ENCODE results near the gene ECT2L. TPM values are rescaled to one million over a fixed set of nuclear protein-coding genes. Genes with fewer than 3 reads are reported as not detected.

Gene ECT2L
- total RNA-seq, 1 donor from 2014 or later, result not detected

DNA sequence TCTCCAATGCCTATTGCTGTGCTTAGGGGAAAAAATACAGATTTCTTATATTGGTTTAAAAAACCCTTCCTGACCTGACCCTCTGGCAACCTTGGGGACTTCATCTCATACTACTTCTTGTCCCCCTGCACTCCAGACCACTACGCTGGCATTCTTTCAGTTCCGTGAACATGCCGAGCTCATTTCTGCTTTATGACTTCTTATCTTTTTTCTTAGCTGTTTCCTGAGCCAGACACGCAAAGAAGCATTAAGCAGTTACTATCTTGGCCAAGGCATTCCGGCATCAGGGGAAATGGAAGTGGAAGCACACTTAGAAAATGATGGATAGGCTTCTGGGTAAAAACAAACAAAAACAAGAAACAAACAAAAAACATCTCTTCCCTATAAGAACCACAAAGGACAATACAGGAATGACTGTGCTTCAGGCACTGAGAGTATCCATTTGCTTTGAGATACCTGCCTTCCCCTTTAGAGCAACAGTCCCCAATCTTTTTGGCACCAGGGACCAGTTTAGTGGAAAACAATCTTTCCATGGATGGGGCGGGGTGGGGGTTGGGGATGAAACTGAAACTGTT lies 26.7 kb upstream of the ECT2L start:
- Mint-ChIP-seq H3K27me3 (ENCODE audit: low read depth) (no peaks in the 10 kb centered on the region), H3K9me3 (no peaks in the 10 kb centered on the region)
- no peak for DNase-seq (ENCODE audit: low read depth, low spot score)

DNA sequence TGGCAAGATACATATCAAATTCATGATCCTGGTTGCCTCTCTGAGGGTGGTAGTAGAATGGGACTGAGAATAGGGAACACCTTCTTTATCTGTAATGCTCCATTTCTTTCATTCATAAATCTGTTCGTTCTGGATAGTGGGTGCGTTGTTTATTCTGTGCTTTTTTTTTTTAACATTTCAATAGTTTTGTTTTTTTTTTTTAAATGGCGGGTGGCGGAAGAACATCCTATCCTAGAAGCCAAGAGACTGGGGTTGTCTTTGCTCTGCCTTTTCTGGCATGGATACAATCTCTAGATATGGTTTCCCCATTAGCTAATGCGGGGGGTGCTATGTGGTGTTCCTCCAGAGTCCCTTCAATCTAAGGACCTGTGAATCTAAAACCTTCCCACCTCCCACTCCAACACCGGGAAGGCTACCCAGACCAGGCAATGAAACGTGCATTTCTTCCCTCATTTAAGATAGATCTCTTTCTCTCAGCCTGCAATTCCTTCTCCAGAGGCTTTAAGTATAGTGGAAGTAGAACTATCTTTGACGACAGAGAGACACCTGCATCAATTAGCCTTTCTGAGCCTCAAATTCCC lies 23.2 kb upstream of the ECT2L start:
- TF ChIP-seq, protein P1, sequence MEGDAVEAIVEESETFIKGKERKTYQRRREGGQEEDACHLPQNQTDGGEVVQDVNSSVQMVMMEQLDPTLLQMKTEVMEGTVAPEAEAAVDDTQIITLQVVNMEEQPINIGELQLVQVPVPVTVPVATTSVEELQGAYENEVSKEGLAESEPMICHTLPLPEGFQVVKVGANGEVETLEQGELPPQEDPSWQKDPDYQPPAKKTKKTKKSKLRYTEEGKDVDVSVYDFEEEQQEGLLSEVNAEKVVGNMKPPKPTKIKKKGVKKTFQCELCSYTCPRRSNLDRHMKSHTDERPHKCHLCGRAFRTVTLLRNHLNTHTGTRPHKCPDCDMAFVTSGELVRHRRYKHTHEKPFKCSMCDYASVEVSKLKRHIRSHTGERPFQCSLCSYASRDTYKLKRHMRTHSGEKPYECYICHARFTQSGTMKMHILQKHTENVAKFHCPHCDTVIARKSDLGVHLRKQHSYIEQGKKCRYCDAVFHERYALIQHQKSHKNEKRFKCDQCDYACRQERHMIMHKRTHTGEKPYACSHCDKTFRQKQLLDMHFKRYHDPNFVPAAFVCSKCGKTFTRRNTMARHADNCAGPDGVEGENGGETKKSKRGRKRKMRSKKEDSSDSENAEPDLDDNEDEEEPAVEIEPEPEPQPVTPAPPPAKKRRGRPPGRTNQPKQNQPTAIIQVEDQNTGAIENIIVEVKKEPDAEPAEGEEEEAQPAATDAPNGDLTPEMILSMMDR (conservative IDR thresholded peaks at IDR 0.05), result no peak
- Mint-ChIP-seq H3K9me3 (no peaks in the 10 kb centered on the region), H3K4me1 (peaks cover 27% of the 10 kb centered on the region), H3K27ac (ENCODE audit: unreplicated experiment) (peak overlapping the region; percentile 100), H3K4me3 (peak overlapping the region; percentile 100), H3K27me3 (ENCODE audit: low read depth) (no peaks in the 10 kb centered on the region), H3K36me3 (ENCODE audit: low read depth) (no peaks in the 10 kb centered on the region)
- peak; percentile 3 for DNase-seq (ENCODE audit: low read depth, low spot score)

More for the DNA sequence above, 26.7 kb upstream of the ECT2L start:
- Mint-ChIP-seq H3K4me3 (no peak overlapping the region), H3K36me3 (ENCODE audit: low read depth) (no peaks in the 10 kb centered on the region), H3K4me1 (peaks cover 24% of the 10 kb centered on the region), H3K27ac (ENCODE audit: unreplicated experiment) (no peak overlapping the region)
- TF ChIP-seq, protein P1 (conservative IDR thresholded peaks at IDR 0.05), result no peak

DNA sequence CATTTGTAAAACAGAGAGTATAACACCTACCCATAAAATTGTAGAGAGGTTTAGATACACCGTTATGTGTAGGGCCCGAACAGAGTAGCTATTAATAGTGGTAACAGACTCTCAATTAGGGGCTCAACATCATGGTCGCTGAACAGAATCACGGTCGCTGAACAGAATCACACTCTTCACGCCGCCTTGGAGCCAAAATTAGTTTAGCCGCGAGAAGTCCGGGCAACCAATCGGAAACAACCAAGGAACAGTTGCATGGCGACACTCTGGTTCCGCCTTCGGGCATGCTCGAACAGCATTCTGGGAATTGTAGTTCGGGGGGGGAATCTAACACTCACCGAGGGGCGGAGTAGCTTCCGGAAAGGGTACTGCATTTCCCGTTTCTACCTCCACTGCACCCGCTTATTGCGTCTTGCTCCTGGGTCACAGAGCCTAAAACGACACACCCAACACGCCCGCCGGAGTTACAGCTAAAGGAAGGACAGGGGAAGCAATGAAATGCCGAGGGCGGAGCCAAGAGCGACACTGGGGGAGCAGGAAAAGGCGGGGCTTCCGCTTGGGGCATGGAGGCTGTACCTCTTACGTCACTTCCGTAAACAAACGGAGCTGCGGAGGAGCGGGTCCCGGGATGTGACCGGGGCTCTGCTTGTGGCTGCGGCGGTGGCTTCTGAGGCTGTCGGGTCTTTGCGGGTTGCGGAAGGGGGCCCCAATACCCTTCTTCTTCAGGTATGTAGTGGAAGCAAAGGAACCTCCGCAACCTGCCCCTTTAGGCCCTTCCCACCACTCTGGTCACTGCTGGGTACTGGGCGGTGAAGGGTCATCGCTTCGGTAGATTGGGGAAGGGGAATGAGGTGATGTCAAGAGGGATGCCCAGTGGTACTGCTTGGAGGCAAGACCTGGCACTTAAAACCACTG lies 22.5 kb upstream of the ECT2L start, which contains the start of gene CCDC28A:
TSS of gene CCDC28A (plus strand) at position 593 of the 915 bp plus-strand sequence. CDS start 2,352 bp downstream, outside the sequence.
- TF ChIP-seq, protein P1 (conservative IDR thresholded peaks at IDR 0.05), result no peak
- Mint-ChIP-seq H3K4me1 (peaks cover 27% of the 10 kb centered on the region), H3K27ac (ENCODE audit: unreplicated experiment) (peak within 1 kb of the TSS; percentile 100), H3K36me3 (ENCODE audit: low read depth) (no peaks in the 10 kb centered on the region), H3K4me3 (peak within 1 kb of the TSS; percentile 100), H3K27me3 (ENCODE audit: low read depth) (no peaks in the 10 kb centered on the region), H3K9me3 (no peaks in the 10 kb centered on the region)
- DNase-seq (ENCODE audit: low read depth, low spot score), result peak; percentile 88

DNA sequence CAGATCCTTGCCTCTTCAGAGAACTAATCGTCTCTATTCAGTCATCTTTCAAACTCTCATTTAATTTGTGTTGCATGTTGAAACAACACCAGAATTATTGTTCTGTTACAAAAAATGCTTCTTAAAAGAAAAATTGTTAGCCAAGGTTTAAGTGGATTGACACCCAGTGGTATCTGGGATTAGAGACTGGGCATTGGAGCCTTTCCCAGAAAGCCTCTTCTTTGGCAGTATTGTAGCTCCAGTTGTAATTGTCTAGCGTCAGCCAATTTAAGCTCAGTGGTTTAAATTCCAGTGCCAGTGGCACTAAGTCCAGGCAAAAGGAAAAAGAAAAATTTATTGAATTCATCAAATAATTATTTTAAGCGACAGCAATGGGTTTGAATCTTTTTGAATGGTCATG lies 21.5 kb upstream of the ECT2L start:
- peak overlapping the region; percentile 100 for H3K4me3 Mint-ChIP-seq
- H3K4me1 Mint-ChIP-seq, result peaks cover 27% of the 10 kb centered on the region
- TF ChIP-seq, protein P1 (conservative IDR thresholded peaks at IDR 0.05), result no peak
- DNase-seq (ENCODE audit: low read depth, low spot score), result no peak
- H3K36me3 Mint-ChIP-seq (ENCODE audit: low read depth), result no peaks in the 10 kb centered on the region
- no peaks in the 10 kb centered on the region for H3K27me3 Mint-ChIP-seq (ENCODE audit: low read depth)
- peak overlapping the region; percentile 62 for H3K27ac Mint-ChIP-seq (ENCODE audit: unreplicated experiment)
- no peaks in the 10 kb centered on the region for H3K9me3 Mint-ChIP-seq

DNA sequence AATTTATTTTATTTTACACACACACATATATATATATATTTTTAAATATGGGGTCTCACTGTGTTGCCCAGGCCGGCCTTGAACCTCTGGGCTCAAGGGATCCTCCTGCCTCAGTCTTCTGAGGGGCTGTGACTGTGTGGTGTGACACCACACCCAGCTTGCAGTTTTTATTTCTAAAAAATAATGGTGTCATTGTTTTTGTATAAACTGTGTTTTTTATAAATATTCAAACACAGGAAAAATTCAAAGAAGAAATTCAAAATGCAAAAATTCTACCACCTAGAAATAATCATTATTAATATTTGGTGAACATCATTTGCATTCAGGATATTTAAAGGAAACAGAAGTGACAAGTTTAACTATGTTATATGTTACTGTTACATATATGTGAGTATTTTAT lies 19.2 kb upstream of the ECT2L start:
- Mint-ChIP-seq H3K4me3 (no peak overlapping the region), H3K27ac (ENCODE audit: unreplicated experiment) (no peak overlapping the region), H3K27me3 (ENCODE audit: low read depth) (no peaks in the 10 kb centered on the region), H3K4me1 (peaks cover 30% of the 10 kb centered on the region), H3K9me3 (no peaks in the 10 kb centered on the region), H3K36me3 (ENCODE audit: low read depth) (no peaks in the 10 kb centered on the region)
- TF ChIP-seq, protein P1 (conservative IDR thresholded peaks at IDR 0.05), result no peak
- no peak for DNase-seq (ENCODE audit: low read depth, low spot score)
